ENCODE measurements around the gene SLC22A3. TPM values are rescaled to one million over a fixed set of nuclear protein-coding genes. Genes with fewer than 3 reads are reported as not detected.

SLC22A3 gene
- polyA plus RNA-seq, 1 of the 3 experiments (the other 2 are of a cell fraction): not detected

DNA sequence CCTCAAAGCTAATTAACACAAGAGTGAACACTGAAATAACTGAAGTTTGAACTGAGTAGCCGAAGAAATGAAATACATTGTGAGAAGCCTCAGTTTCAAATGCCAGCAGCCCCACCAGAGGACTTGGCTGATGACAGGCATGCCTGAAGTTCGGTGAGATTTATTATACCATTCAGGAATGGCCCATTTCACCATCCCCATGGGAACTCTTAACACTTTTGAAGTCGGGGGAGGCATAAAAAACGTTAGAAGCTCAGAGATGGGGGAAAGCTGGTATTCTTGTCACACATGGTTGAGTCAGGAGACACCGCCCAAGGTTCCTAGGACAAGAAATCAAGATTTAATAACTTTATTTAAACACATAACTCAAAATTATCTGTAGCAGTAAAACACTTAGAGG lies 17.6 kb upstream of the SLC22A3 start:
- no peak for DNase-seq
- Histone ChIP-seq H4K20me1 (ENCODE audit: insufficient read depth) (no peaks in the 10 kb centered on the region), H2AFZ (ENCODE audit: low read depth) (no peak overlapping the region), H3F3A (replicated peaks; ENCODE audit: insufficient read depth) (no peaks in the 10 kb centered on the region), H3K79me2 (ENCODE audit: insufficient read depth) (no peaks in the 10 kb centered on the region), H3K9ac (no peak overlapping the region), H3K27ac (ENCODE audit: low read depth in 2 of 2, low read length in 1 of 2) (no peak overlapping the region), H3K4me2 (no peak overlapping the region), H3K4me1 (ENCODE audit: control insufficient read depth in 1 of 2, insufficient read depth in 2 of 2, low read depth in 1 of 2, low read length in 1 of 2) (no peaks in the 10 kb centered on the region), H3K27me3 (ENCODE audit: insufficient read depth) (peaks cover 6% of the 10 kb centered on the region; the same call in 1 of the 2 replicates), H3K36me3 (replicated peaks in 1 of 2; ENCODE audit: control insufficient read depth in 1 of 2, insufficient read depth in 2 of 2, low read length in 1 of 2) (no peaks in the 10 kb centered on the region), H3K4me3 (ENCODE audit: low read depth in 2 of 2, low read length in 1 of 2) (no peak overlapping the region), H3K9me3 (no peaks in the 10 kb centered on the region), H3K9me2 (no peaks in the 10 kb centered on the region)
- CTCF ChIA-PET: no interaction called here
- WGBS (ENCODE audit: low lambda C conversion rate): 5% methylated on average over 5 of the region's 5 CpGs
- POLR2A ChIA-PET: no interaction called here
- TF ChIP-seq, protein P1, sequence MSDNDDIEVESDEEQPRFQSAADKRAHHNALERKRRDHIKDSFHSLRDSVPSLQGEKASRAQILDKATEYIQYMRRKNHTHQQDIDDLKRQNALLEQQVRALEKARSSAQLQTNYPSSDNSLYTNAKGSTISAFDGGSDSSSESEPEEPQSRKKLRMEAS (IDR thresholded peaks at IDR 0.05; ENCODE audit: low read depth): no peak

DNA sequence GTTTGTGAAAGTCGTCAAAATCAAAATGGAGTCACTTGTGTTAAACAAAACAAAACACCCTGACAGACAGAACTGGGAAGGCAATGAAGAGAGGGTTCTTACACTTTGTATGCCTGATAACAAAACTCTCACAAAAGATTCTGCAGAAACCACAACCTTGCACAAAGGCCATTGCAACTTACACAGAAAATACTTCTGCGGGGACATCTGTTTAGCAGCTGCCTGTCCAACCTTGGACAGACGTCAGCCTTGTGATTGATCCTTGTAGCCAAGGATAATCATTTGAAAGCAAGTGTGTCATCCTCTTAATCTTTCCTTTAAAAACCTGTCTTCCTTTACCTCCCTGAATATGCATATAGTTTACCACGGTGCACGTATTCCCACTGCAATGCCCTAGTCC lies 17.0 kb upstream of the SLC22A3 start:
- H3K36me3 ChIP-seq (replicated peaks in 1 of 2; ENCODE audit: control insufficient read depth in 1 of 2, insufficient read depth in 2 of 2, low read length in 1 of 2): no peaks in the 10 kb centered on the region
- H3K4me1 ChIP-seq (ENCODE audit: control insufficient read depth in 1 of 2, insufficient read depth in 2 of 2, low read depth in 1 of 2, low read length in 1 of 2): no peaks in the 10 kb centered on the region
- no peaks in the 10 kb centered on the region for H4K20me1 ChIP-seq (ENCODE audit: insufficient read depth)
- H3K27me3 ChIP-seq (ENCODE audit: insufficient read depth): peaks cover 6% of the 10 kb centered on the region; the same call in 1 of the 2 replicates
- 15% methylated on average over 5 of the region's 5 CpGs for WGBS (ENCODE audit: low lambda C conversion rate)
- H3K79me2 ChIP-seq (ENCODE audit: insufficient read depth): no peaks in the 10 kb centered on the region
- H3F3A ChIP-seq (replicated peaks; ENCODE audit: insufficient read depth): no peaks in the 10 kb centered on the region
- no peaks in the 10 kb centered on the region for H3K9me2 ChIP-seq
- H3K9me3 ChIP-seq: no peaks in the 10 kb centered on the region
- DNase-seq: no peak
- H2AFZ ChIP-seq (ENCODE audit: low read depth): no peak overlapping the region
- ChIA-PET POLR2A (no interaction called here), CTCF (no interaction called here)
- H3K4me2 ChIP-seq: no peak overlapping the region
- TF ChIP-seq USF1 (IDR thresholded peaks at IDR 0.05; ENCODE audit: borderline replicate concordance, low read depth) (no peak), MXI1 (IDR thresholded peaks at IDR 0.05; ENCODE audit: low read depth, low read length) (no peak), RAD21 (IDR thresholded peaks at IDR 0.05; ENCODE audit: low read length) (no peak), SIN3A (IDR thresholded peaks at IDR 0.05; ENCODE audit: borderline replicate concordance, low read depth, low read length) (no peak), RCOR1 (IDR thresholded peaks at IDR 0.05; ENCODE audit: low read length) (no peak), NRF1 (IDR thresholded peaks at IDR 0.05; ENCODE audit: low read depth, low read length) (no peak), EP300 (IDR thresholded peaks at IDR 0.05; ENCODE audit: borderline replicate concordance in 1 of 2, low read depth in 1 of 2, low read length in 1 of 2) (no peak)
- no peak overlapping the region for H3K9ac ChIP-seq
- H3K27ac ChIP-seq (ENCODE audit: low read depth in 2 of 2, low read length in 1 of 2): no peak overlapping the region
- no peak overlapping the region for H3K4me3 ChIP-seq (ENCODE audit: low read depth in 2 of 2, low read length in 1 of 2)

DNA sequence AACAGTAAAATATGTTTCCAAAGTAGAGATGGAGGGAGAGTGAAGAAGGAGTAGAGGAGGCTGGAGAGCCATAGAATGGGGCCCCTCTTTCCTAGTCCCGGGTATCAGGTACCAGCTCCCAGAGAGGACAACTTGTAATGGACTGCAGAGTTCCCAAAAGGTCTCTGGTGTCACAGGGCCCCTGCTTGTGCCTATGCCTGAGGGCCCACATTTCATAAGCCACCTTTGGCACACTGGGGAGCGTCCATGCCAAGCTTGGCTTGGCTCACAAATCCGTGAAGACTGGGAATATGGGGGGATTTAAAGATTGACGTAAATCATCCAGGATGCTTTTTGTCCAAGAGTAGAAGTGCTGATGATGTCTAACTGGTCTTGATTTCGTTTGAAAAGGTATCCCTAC lies 16.4 kb upstream of the SLC22A3 start:
- H3F3A ChIP-seq (replicated peaks; ENCODE audit: insufficient read depth): no peaks in the 10 kb centered on the region
- H2AFZ ChIP-seq (ENCODE audit: low read depth): no peak overlapping the region
- no peaks in the 10 kb centered on the region for H3K36me3 ChIP-seq (replicated peaks in 1 of 2; ENCODE audit: control insufficient read depth in 1 of 2, insufficient read depth in 2 of 2, low read length in 1 of 2)
- no peaks in the 10 kb centered on the region for H3K9me2 ChIP-seq
- no peaks in the 10 kb centered on the region for H3K79me2 ChIP-seq (ENCODE audit: insufficient read depth)
- ChIA-PET POLR2A (no interaction called here), CTCF (no interaction called here)
- H4K20me1 ChIP-seq (ENCODE audit: insufficient read depth): no peaks in the 10 kb centered on the region
- TF ChIP-seq RFX5 (IDR thresholded peaks at IDR 0.05; ENCODE audit: low read length): no peak
- no peak for TF ChIP-seq RCOR1 (IDR thresholded peaks at IDR 0.05; ENCODE audit: low read length)
- TF ChIP-seq TAF1 (IDR thresholded peaks at IDR 0.05; ENCODE audit: borderline replicate concordance, low read depth, low read length): no peak
- TF ChIP-seq FOXJ3 (CRISPR knock-in tag; IDR thresholded peaks at IDR 0.05): no peak
- TF ChIP-seq TEAD4 (IDR thresholded peaks at IDR 0.05; ENCODE audit: borderline replicate concordance, insufficient read depth): no peak
- no peak for TF ChIP-seq GATA2 (CRISPR knock-in tag; IDR thresholded peaks at IDR 0.05)
- no peak for TF ChIP-seq EP300 (IDR thresholded peaks at IDR 0.05; ENCODE audit: borderline replicate concordance in 1 of 2, low read depth in 1 of 2, low read length in 1 of 2)
- TF ChIP-seq SIN3A (IDR thresholded peaks at IDR 0.05; ENCODE audit: borderline replicate concordance, low read depth, low read length): no peak
- TF ChIP-seq ZBTB33 (IDR thresholded peaks at IDR 0.05; ENCODE audit: borderline replicate concordance, low read depth): no peak
- TF ChIP-seq, protein P2, sequence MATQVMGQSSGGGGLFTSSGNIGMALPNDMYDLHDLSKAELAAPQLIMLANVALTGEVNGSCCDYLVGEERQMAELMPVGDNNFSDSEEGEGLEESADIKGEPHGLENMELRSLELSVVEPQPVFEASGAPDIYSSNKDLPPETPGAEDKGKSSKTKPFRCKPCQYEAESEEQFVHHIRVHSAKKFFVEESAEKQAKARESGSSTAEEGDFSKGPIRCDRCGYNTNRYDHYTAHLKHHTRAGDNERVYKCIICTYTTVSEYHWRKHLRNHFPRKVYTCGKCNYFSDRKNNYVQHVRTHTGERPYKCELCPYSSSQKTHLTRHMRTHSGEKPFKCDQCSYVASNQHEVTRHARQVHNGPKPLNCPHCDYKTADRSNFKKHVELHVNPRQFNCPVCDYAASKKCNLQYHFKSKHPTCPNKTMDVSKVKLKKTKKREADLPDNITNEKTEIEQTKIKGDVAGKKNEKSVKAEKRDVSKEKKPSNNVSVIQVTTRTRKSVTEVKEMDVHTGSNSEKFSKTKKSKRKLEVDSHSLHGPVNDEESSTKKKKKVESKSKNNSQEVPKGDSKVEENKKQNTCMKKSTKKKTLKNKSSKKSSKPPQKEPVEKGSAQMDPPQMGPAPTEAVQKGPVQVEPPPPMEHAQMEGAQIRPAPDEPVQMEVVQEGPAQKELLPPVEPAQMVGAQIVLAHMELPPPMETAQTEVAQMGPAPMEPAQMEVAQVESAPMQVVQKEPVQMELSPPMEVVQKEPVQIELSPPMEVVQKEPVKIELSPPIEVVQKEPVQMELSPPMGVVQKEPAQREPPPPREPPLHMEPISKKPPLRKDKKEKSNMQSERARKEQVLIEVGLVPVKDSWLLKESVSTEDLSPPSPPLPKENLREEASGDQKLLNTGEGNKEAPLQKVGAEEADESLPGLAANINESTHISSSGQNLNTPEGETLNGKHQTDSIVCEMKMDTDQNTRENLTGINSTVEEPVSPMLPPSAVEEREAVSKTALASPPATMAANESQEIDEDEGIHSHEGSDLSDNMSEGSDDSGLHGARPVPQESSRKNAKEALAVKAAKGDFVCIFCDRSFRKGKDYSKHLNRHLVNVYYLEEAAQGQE (IDR thresholded peaks at IDR 0.05; ENCODE audit: low read depth, low read length): no peak
- TF ChIP-seq ELF1 (IDR thresholded peaks at IDR 0.05): no peak
- WGBS (ENCODE audit: low lambda C conversion rate): 4% methylated on average over 5 of the region's 5 CpGs
- peaks cover 6% of the 10 kb centered on the region; the same call in 1 of the 2 replicates for H3K27me3 ChIP-seq (ENCODE audit: insufficient read depth)
- no peak for DNase-seq
- H3K4me3 ChIP-seq (ENCODE audit: low read depth in 2 of 2, low read length in 1 of 2): no peak overlapping the region
- no peak overlapping the region for H3K4me2 ChIP-seq
- H3K27ac ChIP-seq (ENCODE audit: low read depth in 2 of 2, low read length in 1 of 2): no peak overlapping the region
- H3K4me1 ChIP-seq (ENCODE audit: control insufficient read depth in 1 of 2, insufficient read depth in 2 of 2, low read depth in 1 of 2, low read length in 1 of 2): no peaks in the 10 kb centered on the region
- no peaks in the 10 kb centered on the region for H3K9me3 ChIP-seq
- no peak overlapping the region for H3K9ac ChIP-seq
